GM23248 (cell line): ENCODE measurements around the gene CHAC1. TPM values are rescaled to one million over a fixed set of nuclear protein-coding genes. Genes with fewer than 3 reads are reported as not detected.

ENCODE experiments used
- DNase-seq: peaks from one replicate; pipeline ENCODE4 v3.0.0-alpha.2; 2015
- H2AFZ ChIP-seq: fragments of 200-600 bp; sonication (generic); 2 replicates; pipeline ENCODE4 v1.6.1; 2016; ENCODE audit warnings: antibody characterized with exemption
- H3F3A ChIP-seq: fragments of 200-600 bp; sonication (generic); 2 replicates; pipeline ENCODE4 v1.6.1; 2016; ENCODE audit warnings: mild to moderate bottlenecking, antibody characterized with exemption, mixed run types; ENCODE audit not compliant: insufficient read depth
- H3K27ac ChIP-seq: fragments of 200-600 bp; sonication (generic); 2 replicates; pipeline ENCODE4 v1.5.1; 2016; ENCODE audit warnings: mild to moderate bottlenecking
- H3K27me3 ChIP-seq: fragments of 200-600 bp; sonication (generic); replicated peaks from 2 replicates; pipeline ENCODE4 v1.6.1; 2016; ENCODE audit warnings: mild to moderate bottlenecking; ENCODE audit not compliant: insufficient read depth
- H3K36me3 ChIP-seq: fragments of 200-600 bp; sonication (generic); 2 replicates; pipeline ENCODE4 v1.6.1; 2016; ENCODE audit warnings: low read depth, mild to moderate bottlenecking
- H3K4me1 ChIP-seq: fragments of 200-600 bp; sonication (generic); 2 replicates; pipeline ENCODE4 v1.6.1; 2016; ENCODE audit warnings: mild to moderate bottlenecking; ENCODE audit not compliant: insufficient read depth
- H3K4me2 ChIP-seq: fragments of 200-600 bp; sonication (generic); one replicate; pipeline ENCODE4 v1.6.1; 2016; ENCODE audit warnings: mild to moderate bottlenecking; ENCODE audit not compliant: unreplicated experiment
- H3K4me3 ChIP-seq: fragments of 200-600 bp; sonication (generic); 2 replicates; pipeline ENCODE4 v1.5.1; 2016; ENCODE audit warnings: mild to moderate bottlenecking
- H3K79me2 ChIP-seq: fragments of 200-600 bp; sonication (generic); 2 replicates; pipeline ENCODE4 v1.6.1; 2016; ENCODE audit warnings: mild to moderate bottlenecking; ENCODE audit not compliant: insufficient read depth
- H3K9ac ChIP-seq: fragments of 200-600 bp; sonication (generic); 2 replicates; pipeline ENCODE4 v1.6.1; 2016; ENCODE audit warnings: mild to moderate bottlenecking
- H3K9me2 ChIP-seq: fragments of 200-600 bp; sonication (generic); 2 replicates; pipeline ENCODE4 v1.6.1; 2016; ENCODE audit warnings: mixed run types, mild to moderate bottlenecking, moderate library complexity; ENCODE audit not compliant: insufficient read depth
- H3K9me3 ChIP-seq: fragments of 200-600 bp; sonication (generic); one replicate; pipeline ENCODE4 v1.6.1; 2017; ENCODE audit warnings: low read depth
- H4K20me1 ChIP-seq: fragments of 200-600 bp; sonication (generic); 2 replicates; pipeline ENCODE4 v1.6.0; 2016; ENCODE audit not compliant: insufficient read depth
- EZH2 ChIP-seq: fragments of 200-600 bp; sonication (generic); IDR thresholded peaks from 2 replicates; pipeline ENCODE4 v1.6.1; 2018; ENCODE audit warnings: antibody characterized with exemption, mild to moderate bottlenecking; ENCODE audit not compliant: insufficient read depth, poor library complexity, severe bottlenecking
- EZH2phosphoT487 ChIP-seq: fragments of 200-600 bp; sonication (generic); IDR thresholded peaks from 2 replicates; pipeline ENCODE4 v1.6.1; 2018; ENCODE audit warnings: antibody characterized with exemption, moderate library complexity, mild to moderate bottlenecking, low read depth; ENCODE audit not compliant: insufficient read depth
- WGBS, 2 experiments: methylation state at CpG; one replicate each; pipeline ENCODE4 v1.1.6; 2015 to 2017; ENCODE audit warnings: low lambda C conversion rate in 2 of 2, low coverage in 1 of 2; ENCODE audit errors: missing lambda C conversion rate in 2 of 2; 5-methylcytosine and 5-hydroxymethylcytosine counted together
- in situ Hi-C: fragments of 300-500 bp; cut with MboI; formaldehyde crosslinking; loops from 2 replicates; pipeline ENCODE4 v1.15.0; 2020
- polyA plus RNA-seq: library from polyadenylated mRNA; unstranded; fragments of >200 nt; fragmentation: Nextera tagmentation; extraction: Ambion mirVana; gene quantifications from 2 replicates; pipeline ENCODE4 v1.2.1, GENCODE V29; 2016
- total RNA-seq: library from RNA; depleted of rRNA; stranded (reverse); fragments of >200 nt; shearing (Covaris generic); gene quantifications from 2 replicates; pipeline ENCODE4 v1.2.3, GENCODE V29; 2014

Gene CHAC1
- total and polyA plus RNA-seq, 2 experiments from 2014 or later: 43.8 to 74.4 TPM

DNA sequence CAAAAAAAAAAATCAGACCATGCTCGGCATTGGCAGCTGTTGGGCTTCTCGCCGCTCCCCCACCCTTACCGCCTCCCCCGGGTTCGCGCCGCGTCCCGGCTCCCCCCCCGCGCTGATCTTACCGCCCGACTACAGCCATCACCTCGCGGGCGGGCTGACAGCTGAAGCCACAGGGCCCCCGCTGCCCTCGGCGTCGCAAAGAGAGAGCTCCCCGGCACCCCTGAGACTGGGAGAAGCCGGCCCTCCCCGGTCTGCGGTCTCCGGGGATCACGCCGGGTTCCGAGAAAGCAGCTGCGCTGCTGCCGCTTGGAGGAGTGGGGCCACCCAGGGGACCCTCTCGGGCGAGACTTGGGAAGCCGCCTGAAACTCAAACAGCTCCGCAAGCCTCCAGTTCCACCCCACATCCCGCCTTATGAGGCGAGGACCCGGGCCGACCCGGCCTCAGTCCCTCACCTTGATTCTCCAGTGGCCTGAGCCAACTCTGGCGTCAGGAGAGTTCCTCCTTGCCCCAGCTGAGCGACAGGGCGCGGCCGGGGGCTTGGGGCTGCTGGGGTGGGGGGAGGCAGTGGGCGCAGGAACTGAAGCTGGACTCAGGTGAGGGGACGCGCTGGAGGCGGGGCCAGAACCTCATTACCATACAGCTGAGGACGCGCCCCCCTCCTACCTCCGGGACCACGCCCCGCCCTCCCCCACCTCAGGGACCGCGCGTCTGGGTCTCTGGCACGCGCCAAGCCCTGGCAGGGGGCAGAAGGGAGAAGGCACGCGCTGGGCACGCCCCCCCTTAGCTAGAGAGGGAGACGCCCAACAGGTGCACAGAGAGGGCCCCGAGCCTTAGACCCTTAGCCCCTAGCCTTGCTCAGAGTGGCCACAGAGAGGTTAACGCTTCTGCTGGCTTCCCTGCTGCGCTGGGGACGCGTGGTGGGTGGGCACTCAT lies 25.1 kb upstream of the CHAC1 start:
- H3K36me3 ChIP-seq: no peaks in the 10 kb centered on the region
- no peaks in the 10 kb centered on the region for H4K20me1 ChIP-seq
- WGBS, 2 experiments: 1 to 2% methylated on average over 39 to 67 of the region's 68 CpGs
- H2AFZ ChIP-seq: peak overlapping the region; percentile 62; the same call in 1 of the 2 replicates
- no peaks in the 10 kb centered on the region for H3F3A ChIP-seq
- H3K79me2 ChIP-seq: no peaks in the 10 kb centered on the region
- peak overlapping the region; percentile 60 for H3K4me3 ChIP-seq
- H3K4me2 ChIP-seq: peak overlapping the region; percentile 81
- H3K27ac ChIP-seq: no peak overlapping the region
- H3K9ac ChIP-seq: no peak overlapping the region
- no peaks in the 10 kb centered on the region for H3K9me2 ChIP-seq
- in situ Hi-C loops: no loop called here
- H3K27me3 ChIP-seq: peaks cover 49% of the 10 kb centered on the region
- H3K9me3 ChIP-seq: no peaks in the 10 kb centered on the region
- TF ChIP-seq EZH2: no peak
- 0 out of 2 replicates have a peak, but pooled peaks have one; percentile 8 for TF ChIP-seq EZH2phosphoT487
- peaks cover 15% of the 10 kb centered on the region for H3K4me1 ChIP-seq
- peak; percentile 24 for DNase-seq

DNA sequence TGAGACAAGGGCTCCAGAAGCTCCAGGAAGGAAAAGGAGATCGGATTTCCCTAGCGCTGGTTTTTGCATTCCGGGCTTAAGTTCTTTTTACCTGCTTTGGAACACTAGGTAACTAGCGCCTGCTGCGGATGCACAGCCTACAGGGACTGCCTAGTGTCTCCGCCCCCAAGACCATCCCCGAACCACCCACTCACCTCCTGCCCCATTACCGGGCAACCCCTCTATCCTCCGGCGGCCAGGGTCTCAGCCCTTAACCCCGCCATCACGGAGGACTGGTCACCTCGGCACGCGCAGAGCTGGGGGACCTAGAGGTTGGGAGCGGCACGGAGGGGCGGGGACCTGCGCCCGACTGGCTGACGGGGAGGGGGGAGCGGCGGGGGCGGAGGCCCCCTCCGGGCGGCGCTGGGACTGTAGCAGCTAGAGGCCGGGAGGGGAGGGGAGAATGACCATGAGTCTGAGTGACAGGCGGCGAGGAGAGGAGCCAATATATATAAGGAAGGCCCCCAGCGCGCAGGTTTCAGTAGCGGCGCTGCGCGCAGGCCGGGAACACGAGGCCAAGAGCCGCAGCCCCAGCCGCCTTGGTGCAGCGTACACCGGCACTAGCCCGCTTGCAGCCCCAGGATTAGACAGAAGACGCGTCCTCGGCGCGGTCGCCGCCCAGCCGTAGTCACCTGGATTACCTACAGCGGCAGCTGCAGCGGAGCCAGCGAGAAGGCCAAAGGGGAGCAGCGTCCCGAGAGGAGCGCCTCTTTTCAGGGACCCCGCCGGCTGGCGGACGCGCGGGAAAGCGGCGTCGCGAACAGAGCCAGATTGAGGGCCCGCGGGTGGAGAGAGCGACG lies 24.2 kb upstream of the CHAC1 start, which contains the start of gene DLL4:
DLL4 (plus strand) TSS at position 520 of the 839 bp plus-strand sequence. CDS start 329 bp downstream, outside the sequence.
- H2AFZ ChIP-seq: peak within 1 kb of the TSS; percentile 62; the same call in 1 of the 2 replicates
- TF ChIP-seq EZH2phosphoT487 (0 out of 2 replicates have a peak, but pooled peaks have one; percentile 34), EZH2 (no peak)
- in situ Hi-C loops: no loop called here
- H3K36me3 ChIP-seq: no peaks in the 10 kb centered on the region
- H3K27ac ChIP-seq: no peak within 1 kb of the TSS
- H3K9ac ChIP-seq: no peak within 1 kb of the TSS
- peaks cover 49% of the 10 kb centered on the region for H3K27me3 ChIP-seq
- H3F3A ChIP-seq: no peaks in the 10 kb centered on the region
- H3K4me2 ChIP-seq: peak within 1 kb of the TSS; percentile 81
- 4 to 5% methylated on average over 39 to 57 of the region's 71 CpGs for WGBS, 2 experiments
- H3K4me3 ChIP-seq: peak within 1 kb of the TSS; percentile 60
- no peaks in the 10 kb centered on the region for H4K20me1 ChIP-seq
- DNase-seq: peak; percentile 57
- H3K79me2 ChIP-seq: no peaks in the 10 kb centered on the region
- peaks cover 15% of the 10 kb centered on the region for H3K4me1 ChIP-seq
- H3K9me3 ChIP-seq: no peaks in the 10 kb centered on the region
- no peaks in the 10 kb centered on the region for H3K9me2 ChIP-seq

DNA sequence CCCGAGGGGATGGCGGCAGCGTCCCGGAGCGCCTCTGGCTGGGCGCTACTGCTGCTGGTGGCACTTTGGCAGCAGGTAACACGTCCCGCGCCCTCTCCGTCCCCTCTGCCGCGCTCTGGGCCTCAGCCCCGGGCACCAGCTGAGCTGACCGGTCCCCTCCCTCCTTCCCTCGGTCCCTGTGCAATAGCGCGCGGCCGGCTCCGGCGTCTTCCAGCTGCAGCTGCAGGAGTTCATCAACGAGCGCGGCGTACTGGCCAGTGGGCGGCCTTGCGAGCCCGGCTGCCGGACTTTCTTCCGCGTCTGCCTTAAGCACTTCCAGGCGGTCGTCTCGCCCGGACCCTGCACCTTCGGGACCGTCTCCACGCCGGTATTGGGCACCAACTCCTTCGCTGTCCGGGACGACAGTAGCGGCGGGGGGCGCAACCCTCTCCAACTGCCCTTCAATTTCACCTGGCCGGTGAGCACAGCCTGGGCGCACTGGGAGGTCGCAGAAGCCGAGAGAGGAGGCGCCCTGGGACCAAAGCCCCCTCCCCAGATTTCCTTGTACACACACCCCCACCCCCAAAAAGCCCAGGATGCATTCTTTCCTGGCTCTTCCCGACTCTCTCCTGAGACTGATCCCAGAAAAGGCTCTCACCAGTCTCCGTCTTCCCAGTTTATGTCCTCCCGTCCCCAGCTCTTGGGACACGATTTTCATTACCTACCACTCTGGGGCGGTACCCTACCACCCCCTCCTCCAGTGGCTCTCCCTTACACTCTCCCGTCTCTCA lies 23.4 kb upstream of the CHAC1 start:
- peaks cover 49% of the 10 kb centered on the region for H3K27me3 ChIP-seq
- no peaks in the 10 kb centered on the region for H3K36me3 ChIP-seq
- no peak overlapping the region for H3K27ac ChIP-seq
- WGBS, 2 experiments: 1% methylated on average over 56 of the region's 56 CpGs
- H3F3A ChIP-seq: no peaks in the 10 kb centered on the region
- 0 out of 2 replicates have a peak overlapping the region, but pooled peaks have one; percentile 46 for H2AFZ ChIP-seq
- H3K4me2 ChIP-seq: peak overlapping the region; percentile 81
- H3K9me3 ChIP-seq: no peaks in the 10 kb centered on the region
- H3K4me3 ChIP-seq: peak overlapping the region; percentile 55
- no peak overlapping the region for H3K9ac ChIP-seq
- H3K9me2 ChIP-seq: no peaks in the 10 kb centered on the region
- DNase-seq: peak; percentile 73
- no peaks in the 10 kb centered on the region for H3K79me2 ChIP-seq
- H4K20me1 ChIP-seq: no peaks in the 10 kb centered on the region
- H3K4me1 ChIP-seq: peaks cover 15% of the 10 kb centered on the region
- in situ Hi-C loops: no loop called here
- TF ChIP-seq EZH2 (peak; percentile 85), EZH2phosphoT487 (peak; percentile 61; the same call in 1 of the 2 replicates)
